SHP77 (cell line): ENCODE measurements around the gene TMEM175.

Experiments
- DNase-seq, 2 experiments: peaks; one replicate each; lab custom pipeline; 2025; lab: John Stamatoyannopoulos, UW

TMEM175 gene

GRCh38 chr4:1002131-1002630 is 69.9 kb downstream of the TMEM175 start:
- DNase-seq, result no peak

- no peak for DNase-seq
Measured at GRCh38 chr4:1002631-1003251, 70.5 kb downstream of the TMEM175 start.

DNA sequence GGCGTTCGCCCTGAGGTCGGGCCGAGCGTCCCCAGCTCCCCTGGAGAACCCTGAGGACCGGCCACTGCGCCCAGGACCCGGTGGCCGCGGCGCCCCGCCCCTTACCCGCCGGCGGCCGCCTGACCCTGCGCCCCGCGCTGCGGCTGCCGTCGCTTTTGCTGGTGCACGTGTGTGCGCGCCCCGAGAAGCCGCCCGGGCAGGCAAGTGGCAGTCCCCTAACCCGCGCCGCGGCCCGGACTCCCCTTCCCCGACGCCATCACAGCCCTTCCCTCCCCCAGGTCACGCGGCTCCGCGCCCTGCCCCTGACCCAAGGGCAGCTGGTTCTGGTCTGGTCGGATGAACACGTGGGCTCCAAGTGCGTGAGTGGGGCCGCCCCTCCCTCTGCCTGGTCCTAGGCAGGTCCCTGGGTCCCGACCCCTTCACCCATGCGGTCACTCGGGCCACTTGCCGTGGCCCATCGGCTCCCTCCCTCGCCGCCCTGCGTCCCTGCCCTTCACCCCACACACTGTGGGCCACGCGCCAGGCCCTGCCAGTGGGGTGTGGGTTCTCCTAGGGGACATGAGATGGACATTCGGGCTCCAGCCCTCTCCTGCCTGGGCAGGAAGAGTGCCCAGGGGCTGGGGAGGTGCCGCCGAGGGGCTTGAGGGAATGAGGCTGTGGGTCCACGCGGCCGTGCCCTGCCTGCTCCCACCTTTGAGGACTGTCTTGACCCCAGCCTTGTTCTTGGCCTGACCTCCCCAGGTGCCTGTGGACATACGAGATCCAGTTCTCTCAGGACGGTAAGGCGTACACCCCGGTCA is 71.2 kb downstream of the TMEM175 start:
- DNase-seq, result no peak

- no peak for DNase-seq
Measured at GRCh38 chr4:1004071-1004418, 71.8 kb downstream of the TMEM175 start.

GRCh38 chr4:1004557-1005485 is 72.6 kb downstream of the TMEM175 start:
- no peak for DNase-seq

DNA sequence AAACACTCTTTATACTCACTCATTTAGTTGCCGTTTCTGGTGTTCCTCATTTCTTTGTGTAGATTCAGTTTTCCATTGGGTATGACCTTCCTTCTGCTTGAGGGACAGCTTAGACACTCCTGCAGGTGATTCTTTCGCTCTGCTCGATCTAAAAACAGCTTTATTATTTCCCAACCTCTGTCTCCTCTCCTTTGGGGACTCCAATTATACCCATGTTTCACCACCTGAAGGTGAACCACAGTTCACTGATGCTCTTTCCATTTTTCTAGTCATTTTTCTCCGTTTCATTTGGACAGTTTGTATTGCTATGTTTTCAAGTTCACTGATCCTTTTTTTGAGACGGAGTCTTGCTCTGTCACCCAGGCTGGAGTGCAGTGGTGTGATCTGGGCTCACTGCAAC is 74.6 kb downstream of the TMEM175 start:
- DNase-seq, result no peak
